Measurements from ENCODE around the gene S1PR3. TPM values are rescaled to one million over a fixed set of nuclear protein-coding genes. Genes with fewer than 3 reads are reported as not detected.

The S1PR3 gene
- total and polyA plus RNA-seq, 2 experiments from 2014 or later: 11.8 to 16.9 TPM

DNA sequence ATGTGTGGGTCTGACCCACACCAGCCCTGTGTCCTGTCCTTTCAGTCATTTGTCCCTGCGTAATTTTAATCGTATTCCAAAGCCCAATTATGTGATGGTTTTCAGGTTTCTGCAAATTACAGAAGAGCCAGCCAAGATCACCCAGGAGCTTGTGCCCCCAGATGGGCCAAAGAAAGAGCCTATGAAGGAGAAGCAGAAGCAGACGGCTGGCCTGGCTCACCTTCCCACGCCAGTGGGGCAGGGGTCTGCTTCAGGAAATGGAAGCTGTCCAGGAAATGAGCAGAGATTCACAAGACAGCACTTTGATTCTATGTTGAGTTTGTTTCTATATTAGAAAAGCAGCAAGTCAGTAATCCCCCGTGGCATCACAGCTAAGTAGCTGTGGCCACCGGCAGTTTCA lies 11.7 kb downstream of the S1PR3 start:
- Histone ChIP-seq H2AFZ (no peak overlapping the region), H3K36me3 (ENCODE audit: low read depth) (no peaks in the 10 kb centered on the region), H3F3A (ENCODE audit: insufficient read depth) (peaks cover 11% of the 10 kb centered on the region; the same call in 1 of the 2 replicates), H3K9me2 (ENCODE audit: insufficient read depth) (no peaks in the 10 kb centered on the region), H3K9me3 (ENCODE audit: low read depth) (no peaks in the 10 kb centered on the region), H3K27ac (no peak overlapping the region), H3K4me2 (ENCODE audit: unreplicated experiment) (no peak overlapping the region), H3K9ac (no peak overlapping the region), H3K4me3 (no peak overlapping the region), H3K27me3 (replicated peaks; ENCODE audit: insufficient read depth) (no peaks in the 10 kb centered on the region), H3K4me1 (ENCODE audit: insufficient read depth) (peaks cover 8% of the 10 kb centered on the region; the same call in 1 of the 2 replicates), H3K79me2 (ENCODE audit: insufficient read depth) (peaks cover 31% of the 10 kb centered on the region; the same call in 1 of the 2 replicates), H4K20me1 (ENCODE audit: insufficient read depth) (no peaks in the 10 kb centered on the region)
- no peak for DNase-seq
- WGBS, 2 experiments (ENCODE audit: low coverage in 1 of 2, low lambda C conversion rate in 2 of 2, missing lambda C conversion rate in 2 of 2): 97 to 98% methylated on average over 6 of the region's 6 CpGs
- in situ Hi-C loops (cut with MboI): loop anchor here (5.0 to 10.0 kb wide), 2 partner anchors 272 to 411 kb away; no protein-coding TSS in a partner anchor
- TF ChIP-seq EZH2phosphoT487 (IDR thresholded peaks at IDR 0.05; ENCODE audit: insufficient read depth, low read depth) (no peak), EZH2 (IDR thresholded peaks at IDR 0.05; ENCODE audit: insufficient read depth, poor library complexity, severe bottlenecking) (no peak)

DNA sequence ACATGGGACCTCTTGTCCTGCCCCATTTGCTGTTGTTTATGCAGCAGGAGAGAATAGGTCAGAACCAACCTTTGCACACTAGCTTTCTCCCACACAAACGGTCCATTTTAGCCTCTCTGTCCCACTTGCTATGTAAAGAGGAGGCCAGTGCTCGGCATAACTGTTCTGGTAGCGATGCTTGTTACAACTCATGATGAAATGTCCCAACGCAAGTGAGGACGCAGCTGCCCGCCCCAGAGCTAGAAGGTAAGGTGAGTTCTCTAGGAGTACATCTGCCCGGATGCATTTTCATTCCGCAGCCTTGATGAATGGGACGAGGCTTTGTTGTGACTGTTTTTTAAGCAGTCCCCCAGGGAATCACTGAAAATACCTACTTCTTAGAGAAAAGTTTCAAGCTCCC lies 14.1 kb downstream of the S1PR3 start:
- 94 to 97% methylated on average over 9 of the region's 9 CpGs for WGBS, 2 experiments (ENCODE audit: low coverage in 1 of 2, low lambda C conversion rate in 2 of 2, missing lambda C conversion rate in 2 of 2)
- Histone ChIP-seq H3K9me2 (ENCODE audit: insufficient read depth) (no peaks in the 10 kb centered on the region), H3K27me3 (replicated peaks; ENCODE audit: insufficient read depth) (no peaks in the 10 kb centered on the region), H4K20me1 (ENCODE audit: insufficient read depth) (no peaks in the 10 kb centered on the region), H3K4me3 (no peak overlapping the region), H3K4me2 (ENCODE audit: unreplicated experiment) (no peak overlapping the region), H3K27ac (no peak overlapping the region), H3K79me2 (ENCODE audit: insufficient read depth) (peaks cover 25% of the 10 kb centered on the region; the same call in 1 of the 2 replicates), H3K9ac (no peak overlapping the region), H3K4me1 (ENCODE audit: insufficient read depth) (no peaks in the 10 kb centered on the region), H3K9me3 (ENCODE audit: low read depth) (no peaks in the 10 kb centered on the region), H2AFZ (no peak overlapping the region), H3F3A (ENCODE audit: insufficient read depth) (0 out of 2 replicates have a peak, but pooled peaks cover 11% of the 10 kb centered on the region), H3K36me3 (ENCODE audit: low read depth) (no peaks in the 10 kb centered on the region)
- no peak for DNase-seq
- TF ChIP-seq EZH2phosphoT487 (IDR thresholded peaks at IDR 0.05; ENCODE audit: insufficient read depth, low read depth) (no peak), EZH2 (IDR thresholded peaks at IDR 0.05; ENCODE audit: insufficient read depth, poor library complexity, severe bottlenecking) (no peak)
- in situ Hi-C loops (cut with MboI): loop anchor here (10.0 kb wide), 1 partner anchor 269 kb away; no protein-coding TSS in a partner anchor

DNA sequence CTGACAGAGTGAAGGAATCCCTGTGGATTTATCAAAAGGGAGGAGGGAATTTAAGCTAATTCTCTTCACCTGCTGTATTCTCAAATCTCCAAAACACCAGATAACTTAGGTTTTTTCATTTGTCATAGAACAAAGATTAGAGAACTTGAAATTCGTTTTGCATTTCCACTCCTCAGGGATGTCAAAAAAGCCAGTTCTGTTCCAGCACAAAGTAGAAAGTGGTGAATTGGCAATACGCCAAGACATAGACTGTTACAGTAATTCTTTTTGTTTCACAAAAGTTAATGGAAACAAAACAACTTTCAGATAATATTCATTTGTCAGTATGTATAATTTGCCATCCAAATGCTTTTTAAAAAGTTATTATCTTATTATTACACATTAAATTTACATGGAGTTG lies 15.0 kb downstream of the S1PR3 start:
- Histone ChIP-seq H3K9me2 (ENCODE audit: insufficient read depth) (no peaks in the 10 kb centered on the region), H3K9me3 (ENCODE audit: low read depth) (no peaks in the 10 kb centered on the region), H4K20me1 (ENCODE audit: insufficient read depth) (no peaks in the 10 kb centered on the region), H3K4me2 (ENCODE audit: unreplicated experiment) (no peak overlapping the region), H3K79me2 (ENCODE audit: insufficient read depth) (peaks cover 24% of the 10 kb centered on the region; the same call in 1 of the 2 replicates), H3K4me3 (no peak overlapping the region), H3K9ac (no peak overlapping the region), H3K4me1 (ENCODE audit: insufficient read depth) (no peaks in the 10 kb centered on the region), H3K36me3 (ENCODE audit: low read depth) (no peaks in the 10 kb centered on the region), H3F3A (ENCODE audit: insufficient read depth) (0 out of 2 replicates have a peak, but pooled peaks cover 11% of the 10 kb centered on the region), H3K27ac (no peak overlapping the region), H3K27me3 (replicated peaks; ENCODE audit: insufficient read depth) (no peaks in the 10 kb centered on the region), H2AFZ (no peak overlapping the region)
- in situ Hi-C loops (cut with MboI): loop anchor here (10.0 kb wide), 1 partner anchor 269 kb away; no protein-coding TSS in a partner anchor
- TF ChIP-seq EZH2 (IDR thresholded peaks at IDR 0.05; ENCODE audit: insufficient read depth, poor library complexity, severe bottlenecking) (no peak), EZH2phosphoT487 (IDR thresholded peaks at IDR 0.05; ENCODE audit: insufficient read depth, low read depth) (no peak)
- no peak for DNase-seq
- 28 to 30% methylated on average over 2 of the region's 2 CpGs for WGBS, 2 experiments (ENCODE audit: low coverage in 1 of 2, low lambda C conversion rate in 2 of 2, missing lambda C conversion rate in 2 of 2)

DNA sequence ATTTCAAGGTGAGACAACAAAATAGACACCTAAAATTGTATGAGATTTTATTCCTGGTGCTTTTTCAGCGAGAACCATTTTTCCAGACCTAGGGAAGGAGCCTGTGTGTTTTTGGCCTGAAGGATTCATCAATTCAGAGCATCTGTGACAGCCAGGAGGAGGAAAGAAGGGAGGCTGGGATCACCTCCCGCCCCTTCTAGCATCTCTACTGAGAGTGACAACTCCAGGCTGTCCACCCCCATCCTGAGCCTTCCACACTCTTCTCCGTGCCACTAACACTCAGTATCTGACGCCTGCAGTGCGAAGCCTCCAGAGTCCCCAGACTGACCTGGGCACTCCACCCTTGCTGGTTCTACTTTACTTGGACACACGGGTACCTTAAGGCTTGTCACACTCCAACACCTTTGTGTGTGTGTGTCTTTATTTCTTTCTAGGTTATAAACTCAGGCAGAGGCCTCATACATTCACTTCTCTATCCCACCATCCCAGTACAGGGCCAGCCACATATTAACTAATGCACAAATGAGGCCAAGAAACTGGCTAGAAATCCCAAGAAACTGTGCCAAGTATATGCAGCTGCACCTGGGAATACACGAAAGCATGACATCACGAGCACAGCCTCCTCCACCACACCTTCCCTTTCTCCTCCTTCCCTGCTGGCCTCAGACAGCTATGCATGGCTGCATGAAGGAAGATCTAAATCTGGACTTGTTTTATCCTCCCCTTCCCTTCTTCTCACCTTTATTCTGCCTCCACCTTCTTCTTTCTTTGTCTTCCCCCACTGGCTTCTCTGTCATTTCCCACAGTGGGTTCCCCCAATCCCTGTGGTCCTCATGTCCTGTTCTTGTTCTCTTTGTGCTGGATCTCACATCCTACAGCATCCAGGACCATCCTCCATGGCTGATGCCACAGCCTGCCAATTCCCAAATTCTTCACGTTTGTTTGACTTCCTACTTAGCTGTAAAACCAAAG lies 16.0 kb downstream of the S1PR3 start:
- H3K9me2 ChIP-seq (ENCODE audit: insufficient read depth): no peaks in the 10 kb centered on the region
- H3K9ac ChIP-seq: no peak overlapping the region
- H3K36me3 ChIP-seq (ENCODE audit: low read depth): no peaks in the 10 kb centered on the region
- DNase-seq: no peak
- H3K79me2 ChIP-seq (ENCODE audit: insufficient read depth): peaks cover 14% of the 10 kb centered on the region; the same call in 1 of the 2 replicates
- no peak overlapping the region for H3K4me2 ChIP-seq (ENCODE audit: unreplicated experiment)
- H4K20me1 ChIP-seq (ENCODE audit: insufficient read depth): no peaks in the 10 kb centered on the region
- H2AFZ ChIP-seq: no peak overlapping the region
- no peak overlapping the region for H3K27ac ChIP-seq
- no peak for TF ChIP-seq EZH2phosphoT487 (IDR thresholded peaks at IDR 0.05; ENCODE audit: insufficient read depth, low read depth)
- no peak overlapping the region for H3K4me3 ChIP-seq
- H3K9me3 ChIP-seq (ENCODE audit: low read depth): no peaks in the 10 kb centered on the region
- H3K27me3 ChIP-seq (replicated peaks; ENCODE audit: insufficient read depth): no peaks in the 10 kb centered on the region
- WGBS, 2 experiments (ENCODE audit: low coverage in 1 of 2, low lambda C conversion rate in 2 of 2, missing lambda C conversion rate in 2 of 2): 88 to 90% methylated on average over 9 of the region's 9 CpGs
- H3K4me1 ChIP-seq (ENCODE audit: insufficient read depth): no peaks in the 10 kb centered on the region
- in situ Hi-C loops (cut with MboI): loop anchor here (10.0 kb wide), 1 partner anchor 268 kb away; no protein-coding TSS in a partner anchor
- 0 out of 2 replicates have a peak, but pooled peaks cover 11% of the 10 kb centered on the region for H3F3A ChIP-seq (ENCODE audit: insufficient read depth)
